GM03348 (cell line): ENCODE data around the gene NPIPB8.
"Not testable (repeated sequence)": the region's sequence is repeated elsewhere in the genome, so short reads cannot be mapped to it uniquely, and the experiment has no call there.

Experiments
- DNase-seq: peaks from one replicate; pipeline ENCODE4 v3.0.0; 2012; ENCODE audit warnings: low spot score

Gene NPIPB8

GRCh38 chr16:28607116-28607623 lies 30.7 kb upstream of the NPIPB8 start:
- no peak for DNase-seq

GRCh38 chr16:28607681-28608495 lies 30.0 kb upstream of the NPIPB8 start:
- not testable (repeated sequence) for DNase-seq

- not testable (repeated sequence) for DNase-seq
Observed at GRCh38 chr16:28608496-28608808, 29.4 kb upstream of the NPIPB8 start.

- not testable (repeated sequence) for DNase-seq
Observed at GRCh38 chr16:28608867-28609596, 28.8 kb upstream of the NPIPB8 start.

GRCh38 chr16:28609631-28610594 lies 28.0 kb upstream of the NPIPB8 start, which contains the start of gene SULT1A1:
TSS of gene SULT1A1 (minus strand) at chr16:28610044. CDS start at chr16:28608855, 1,189 bp downstream.
- peak; percentile 3 for DNase-seq

GRCh38 chr16:28610595-28611191 lies 27.2 kb upstream of the NPIPB8 start:
- no peak for DNase-seq

GRCh38 chr16:28612359-28613280 lies 25.2 kb upstream of the NPIPB8 start:
- not testable (repeated sequence) for DNase-seq

GRCh38 chr16:28613912-28614311 lies 24.0 kb upstream of the NPIPB8 start:
- not testable (repeated sequence) for DNase-seq

- not testable (repeated sequence) for DNase-seq
Observed at GRCh38 chr16:28614561-28614960, 23.3 kb upstream of the NPIPB8 start.

- not testable (repeated sequence) for DNase-seq
Observed at GRCh38 chr16:28615486-28616223, 22.2 kb upstream of the NPIPB8 start.

GRCh38 chr16:28616224-28616577 lies 21.7 kb upstream of the NPIPB8 start:
- not testable (repeated sequence) for DNase-seq

- no peak for DNase-seq
Observed at GRCh38 chr16:28616636-28617035, 21.2 kb upstream of the NPIPB8 start.

GRCh38 chr16:28617874-28618273 lies 20.0 kb upstream of the NPIPB8 start:
- no peak for DNase-seq

- not testable (repeated sequence) for DNase-seq
Observed at GRCh38 chr16:28620316-28620715, 17.5 kb upstream of the NPIPB8 start.

- no peak for DNase-seq
Observed at GRCh38 chr16:28621481-28622155, 16.2 kb upstream of the NPIPB8 start.

GRCh38 chr16:28622532-28623171 lies 15.2 kb upstream of the NPIPB8 start:
- not testable (repeated sequence) for DNase-seq

- DNase-seq = no peak
Observed at GRCh38 chr16:28623172-28623711, 14.6 kb upstream of the NPIPB8 start.

- not testable (repeated sequence) for DNase-seq
Observed at GRCh38 chr16:28630905-28631304, 7.0 kb upstream of the NPIPB8 start.
